ENCODE data around the gene PLA2G4E.

Gene PLA2G4E

DNA sequence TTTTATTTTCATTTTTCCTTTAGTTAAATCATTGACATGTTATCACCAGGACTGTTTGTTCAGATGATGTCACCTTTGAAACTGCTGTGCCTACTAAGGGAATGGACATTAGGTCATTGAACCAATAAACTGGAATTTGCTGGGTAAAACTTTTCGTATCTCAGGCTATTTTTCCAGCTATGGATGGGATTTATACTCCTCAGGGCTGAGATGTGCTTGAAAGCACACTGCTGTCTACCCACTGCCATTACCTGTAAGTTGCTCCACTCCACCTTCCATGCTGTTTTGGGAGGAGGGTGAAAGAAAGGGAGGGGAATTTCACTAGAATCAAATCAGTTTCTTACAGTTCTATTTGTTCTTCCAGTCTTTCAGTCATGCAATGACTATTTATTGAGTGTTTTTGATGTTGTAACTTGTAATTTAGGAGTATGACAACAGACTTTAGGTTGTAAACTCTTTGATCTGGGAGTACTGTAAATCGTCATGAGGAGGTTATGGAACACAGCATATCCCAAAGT lies 59.8 kb downstream of the PLA2G4E start:
- TF ChIP-seq, protein P1, sequence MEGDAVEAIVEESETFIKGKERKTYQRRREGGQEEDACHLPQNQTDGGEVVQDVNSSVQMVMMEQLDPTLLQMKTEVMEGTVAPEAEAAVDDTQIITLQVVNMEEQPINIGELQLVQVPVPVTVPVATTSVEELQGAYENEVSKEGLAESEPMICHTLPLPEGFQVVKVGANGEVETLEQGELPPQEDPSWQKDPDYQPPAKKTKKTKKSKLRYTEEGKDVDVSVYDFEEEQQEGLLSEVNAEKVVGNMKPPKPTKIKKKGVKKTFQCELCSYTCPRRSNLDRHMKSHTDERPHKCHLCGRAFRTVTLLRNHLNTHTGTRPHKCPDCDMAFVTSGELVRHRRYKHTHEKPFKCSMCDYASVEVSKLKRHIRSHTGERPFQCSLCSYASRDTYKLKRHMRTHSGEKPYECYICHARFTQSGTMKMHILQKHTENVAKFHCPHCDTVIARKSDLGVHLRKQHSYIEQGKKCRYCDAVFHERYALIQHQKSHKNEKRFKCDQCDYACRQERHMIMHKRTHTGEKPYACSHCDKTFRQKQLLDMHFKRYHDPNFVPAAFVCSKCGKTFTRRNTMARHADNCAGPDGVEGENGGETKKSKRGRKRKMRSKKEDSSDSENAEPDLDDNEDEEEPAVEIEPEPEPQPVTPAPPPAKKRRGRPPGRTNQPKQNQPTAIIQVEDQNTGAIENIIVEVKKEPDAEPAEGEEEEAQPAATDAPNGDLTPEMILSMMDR (IDR thresholded peaks at IDR 0.05; ENCODE audit: low read depth, low read length): no peak
- DNase-seq (ENCODE audit: low read depth, low spot score): peak; percentile 37
- in situ Hi-C loops (cut with HindIII; ENCODE audit: low sequenced_read_pairs): no loop called here
- H3K4me3 ChIP-seq (ENCODE audit: low read depth, low read length): no peak overlapping the region

DNA sequence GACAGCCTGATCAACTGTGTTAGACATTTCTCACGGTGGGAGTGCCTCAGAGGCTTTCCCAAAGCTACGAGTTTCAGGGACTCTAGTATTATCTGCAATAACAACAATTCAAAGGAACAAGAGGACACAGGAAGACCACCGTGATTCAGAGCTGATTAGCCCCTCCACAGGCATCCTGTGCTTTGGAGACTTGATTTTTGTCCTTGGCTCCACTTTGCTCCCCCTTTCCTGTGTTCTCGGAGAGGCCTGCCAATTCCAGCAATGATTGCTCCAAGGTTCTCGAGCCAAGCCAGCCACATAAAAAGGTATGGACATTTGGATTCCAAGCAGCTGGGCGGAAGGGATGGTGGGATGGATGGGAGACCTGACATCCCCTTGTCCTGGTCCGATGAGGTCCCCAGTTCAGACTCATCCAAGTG lies 62.8 kb downstream of the PLA2G4E start:
- H3K4me3 ChIP-seq (ENCODE audit: low read depth, low read length): no peak overlapping the region
- in situ Hi-C loops (cut with HindIII; ENCODE audit: low sequenced_read_pairs): no loop called here
- TF ChIP-seq, protein P1 (IDR thresholded peaks at IDR 0.05; ENCODE audit: low read depth, low read length): no peak
- no peak for DNase-seq (ENCODE audit: low read depth, low spot score)

DNA sequence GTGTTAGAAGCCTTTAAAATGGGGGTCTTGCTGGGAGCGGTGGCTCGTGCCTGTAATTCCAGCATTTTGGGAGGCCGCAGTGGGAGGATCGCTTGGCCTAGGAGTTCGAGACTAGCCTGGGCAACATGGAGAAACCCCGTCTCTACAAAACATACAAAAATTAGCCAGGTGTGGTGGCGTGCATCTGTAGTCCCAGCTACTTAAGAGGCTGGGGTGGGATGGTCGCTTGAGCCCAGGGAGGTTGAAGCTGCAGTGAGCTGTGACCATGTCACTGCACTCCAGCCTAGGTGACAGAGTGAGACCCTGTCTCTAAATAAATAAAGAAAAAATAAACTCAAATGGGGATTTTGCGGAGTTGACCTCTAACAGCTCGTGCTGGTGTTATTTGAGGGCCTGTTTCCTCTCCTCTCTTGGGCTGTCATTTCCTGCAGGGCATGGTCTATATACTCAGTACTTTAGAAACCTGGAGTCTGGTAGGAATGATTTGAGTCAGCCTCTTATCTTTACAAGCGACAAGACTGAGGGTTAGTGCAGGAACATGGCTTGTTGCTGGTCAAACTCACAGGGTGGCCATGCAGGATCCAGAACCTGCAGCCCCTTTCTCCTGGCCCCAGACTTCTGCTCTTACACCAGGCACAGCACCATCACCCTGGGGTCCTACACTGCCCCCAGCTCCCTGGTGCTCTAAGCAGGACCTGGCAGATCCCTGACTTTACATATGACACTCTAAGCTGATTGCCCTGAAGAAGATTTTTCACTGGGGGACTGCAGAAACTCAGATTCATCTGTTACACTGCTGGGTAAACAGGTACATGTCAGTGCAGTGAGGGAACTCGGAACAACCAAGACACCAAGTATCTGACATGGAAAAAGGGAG lies 63.6 kb downstream of the PLA2G4E start:
- DNase-seq (ENCODE audit: low read depth, low spot score): no peak
- in situ Hi-C loops (cut with HindIII; ENCODE audit: low sequenced_read_pairs): no loop called here
- H3K4me3 ChIP-seq (ENCODE audit: low read depth, low read length): no peak overlapping the region
- TF ChIP-seq, protein P1 (IDR thresholded peaks at IDR 0.05; ENCODE audit: low read depth, low read length): no peak

DNA sequence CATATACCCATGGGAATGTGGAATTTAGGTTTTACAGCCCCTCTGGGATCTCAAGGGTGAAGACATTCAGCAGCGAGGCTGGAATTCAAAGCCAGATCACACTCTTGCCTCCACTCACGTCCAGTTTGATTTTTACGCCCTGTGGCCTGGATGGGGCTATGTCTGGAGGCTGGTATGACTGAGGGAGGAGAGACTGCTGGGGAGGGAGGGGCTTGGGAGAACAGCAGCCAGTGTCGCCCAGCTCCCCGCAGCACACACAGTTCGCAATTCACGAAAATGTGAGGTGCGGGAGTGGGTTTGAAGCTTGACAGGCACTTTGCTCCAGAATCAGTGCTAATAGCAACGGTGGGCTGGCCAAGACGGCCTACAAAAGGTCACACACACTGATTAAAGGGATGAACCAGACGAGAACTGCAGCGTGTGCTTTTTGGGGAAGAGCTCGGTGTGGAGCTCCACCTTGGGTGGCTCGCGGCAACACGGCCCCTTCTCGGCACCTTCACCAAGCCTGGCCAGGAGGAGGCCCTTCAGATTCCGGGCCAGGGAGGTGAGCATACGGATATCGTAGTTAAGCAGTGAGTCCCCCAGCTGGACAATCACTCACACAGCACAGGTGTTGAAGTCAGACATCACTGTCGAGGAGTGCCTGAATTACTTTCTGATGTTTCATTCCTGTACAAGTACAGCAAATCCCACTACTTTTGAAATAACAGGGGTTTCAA lies 64.9 kb downstream of the PLA2G4E start:
- no peak overlapping the region for H3K4me3 ChIP-seq (ENCODE audit: low read depth, low read length)
- in situ Hi-C loops (cut with HindIII; ENCODE audit: low sequenced_read_pairs): no loop called here
- TF ChIP-seq, protein P1 (IDR thresholded peaks at IDR 0.05; ENCODE audit: low read depth, low read length): no peak
- DNase-seq (ENCODE audit: low read depth, low spot score): no peak

DNA sequence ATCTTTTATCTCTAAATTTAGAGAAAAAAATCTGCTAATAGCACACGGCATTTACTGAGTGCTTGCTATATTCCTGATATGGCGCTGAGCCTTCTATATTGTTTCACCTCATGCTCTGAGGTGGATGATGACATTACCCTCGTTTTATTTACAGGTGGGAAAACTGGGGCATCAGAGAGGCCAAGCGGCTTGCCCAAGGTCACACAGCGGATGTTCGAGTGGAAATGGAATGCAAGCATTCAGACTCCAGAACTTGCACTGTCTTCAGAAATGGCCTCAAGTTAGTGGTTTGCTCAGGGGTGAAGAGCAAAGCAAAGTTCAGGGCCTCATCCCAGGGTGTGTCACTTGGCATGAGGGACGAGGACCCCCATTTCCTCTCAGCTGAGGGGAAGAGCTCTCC lies 65.7 kb downstream of the PLA2G4E start:
- no peak for DNase-seq (ENCODE audit: low read depth, low spot score)
- TF ChIP-seq, protein P1 (IDR thresholded peaks at IDR 0.05; ENCODE audit: low read depth, low read length): no peak
- no peak overlapping the region for H3K4me3 ChIP-seq (ENCODE audit: low read depth, low read length)
- in situ Hi-C loops (cut with HindIII; ENCODE audit: low sequenced_read_pairs): no loop called here

DNA sequence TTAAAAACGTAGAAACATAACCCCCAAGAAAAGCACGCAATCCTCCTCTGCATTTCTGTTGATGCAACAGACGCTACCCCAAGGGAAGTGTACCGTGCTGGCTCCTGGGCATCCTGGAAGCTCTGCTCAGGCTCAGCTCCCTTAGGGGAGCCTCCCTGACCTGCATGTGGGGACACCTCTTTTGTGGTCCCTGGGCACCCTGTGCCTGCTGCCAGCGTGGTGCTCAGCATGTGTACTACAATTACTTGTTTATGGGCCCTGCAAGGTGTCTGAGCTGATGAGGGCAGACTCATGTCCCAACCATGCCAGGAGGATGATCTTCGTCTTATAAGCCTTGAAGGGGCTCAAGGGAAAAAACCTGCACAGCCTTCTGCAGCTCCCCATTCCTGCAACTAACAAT lies 66.8 kb downstream of the PLA2G4E start:
- in situ Hi-C loops (cut with HindIII; ENCODE audit: low sequenced_read_pairs): no loop called here
- no peak for DNase-seq (ENCODE audit: low read depth, low spot score)
- TF ChIP-seq, protein P1 (IDR thresholded peaks at IDR 0.05; ENCODE audit: low read depth, low read length): no peak
- no peak overlapping the region for H3K4me3 ChIP-seq (ENCODE audit: low read depth, low read length)
